Activated naive CD4-positive, alpha-beta T cell treated with anti-CD3 and anti-CD28 coated beads for 36 hours (primary cell): ENCODE results near the gene L3HYPDH. TPM values are rescaled to one million over a fixed set of nuclear protein-coding genes. Genes with fewer than 3 reads are reported as not detected.

ENCODE experiments used
- CTCF ChIA-PET: fragments of 350-600 bp; sonication (Branson Sonifier 250); formaldehyde crosslinking; loops from one replicate; lab custom pipeline; 2021; ENCODE audit warnings: antibody characterized with exemption; lab: Charles Lee
- DNase-seq: peaks from one replicate; pipeline ENCODE4 v3.0.0-alpha.2; 2020
- H3K27ac Mint-ChIP-seq: one replicate; pipeline ENCODE4 v1.8.0; 2021; ENCODE audit warnings: mild to moderate bottlenecking, mixed read lengths
- H3K27me3 Mint-ChIP-seq: one replicate; pipeline ENCODE4 v1.8.0; 2021; ENCODE audit warnings: low read depth, mixed read lengths
- H3K36me3 Mint-ChIP-seq: one replicate; pipeline ENCODE4 v1.8.0; 2021; ENCODE audit warnings: low read depth, mixed read lengths
- H3K4me1 Mint-ChIP-seq: one replicate; pipeline ENCODE4 v1.8.0; 2021; ENCODE audit warnings: low read depth, mixed read lengths
- H3K4me3 Mint-ChIP-seq: one replicate; pipeline ENCODE4 v1.8.0; 2021; ENCODE audit warnings: mild to moderate bottlenecking, moderate library complexity, mixed read lengths
- H3K9me3 Mint-ChIP-seq: one replicate; pipeline ENCODE4 v1.8.0; 2021; ENCODE audit warnings: mixed read lengths
- intact Hi-C: fragments of 100-400 bp; cut with micrococcal nuclease; formaldehyde crosslinking; loops from one replicate; pipeline ENCODE4 v1.15.1; 2023
- total RNA-seq, 2 experiments: library from RNA; stranded (reverse); gene quantifications; one replicate each; pipeline ENCODE4 v1.2.3, GENCODE V29; 2021

Gene L3HYPDH
- 1 to 10 TPM; 7.0 to 7.6 TPM for total RNA-seq

- DNase-seq: peak; percentile 98
- Mint-ChIP-seq H3K27me3 (no peaks in the 10 kb centered on the region), H3K4me1 (peaks cover 49% of the 10 kb centered on the region), H3K36me3 (peaks cover 14% of the 10 kb centered on the region), H3K4me3 (peak within 1 kb of the TSS; percentile 91), H3K9me3 (no peaks in the 10 kb centered on the region), H3K27ac (peak within 1 kb of the TSS; percentile 83)
- intact Hi-C loops: loop anchor here (1.0 to 10.0 kb wide), 11 partner anchors 20 to 1057 kb away; partner anchors contain the start of genes CCDC175, DAAM1, DACT1 and DHRS7
- CTCF ChIA-PET: interaction anchor here (0.6 to 2.5 kb wide), 6 partner anchors 12 to 93 kb away, joined by 3 to 17 read pairs (median 4); partner anchors contain the start of genes CCDC175 and GPR135
These were observed at the start of gene L3HYPDH, which contains the start of gene JKAMP for GRCh38 chr14:59483819-59484638. Gene L3HYPDH, minus strand, starts transcription at chr14:59484408. Its CDS starts 92 bp downstream, at chr14:59484316. Gene JKAMP, plus strand, starts transcription at chr14:59484517. Its CDS starts 73 bp downstream, at chr14:59484590.

GRCh38 chr14:59532419-59532818 is 48.2 kb upstream of the L3HYPDH start:
- Mint-ChIP-seq H3K4me1 (no peaks in the 10 kb centered on the region), H3K27me3 (peaks cover 16% of the 10 kb centered on the region), H3K9me3 (no peaks in the 10 kb centered on the region), H3K27ac (no peak overlapping the region), H3K4me3 (no peak overlapping the region), H3K36me3 (no peaks in the 10 kb centered on the region)
- DNase-seq: no peak
- CTCF ChIA-PET: no interaction called here
- intact Hi-C loops: no loop called here

GRCh38 chr14:59530349-59530748 is 46.1 kb upstream of the L3HYPDH start:
- CTCF ChIA-PET: no interaction called here
- H3K4me3 Mint-ChIP-seq: no peak overlapping the region
- no peaks in the 10 kb centered on the region for H3K9me3 Mint-ChIP-seq
- no peak overlapping the region for H3K27ac Mint-ChIP-seq
- DNase-seq: no peak
- intact Hi-C loops: no loop called here
- H3K27me3 Mint-ChIP-seq: peaks cover 18% of the 10 kb centered on the region
- no peaks in the 10 kb centered on the region for H3K36me3 Mint-ChIP-seq
- no peaks in the 10 kb centered on the region for H3K4me1 Mint-ChIP-seq

- Mint-ChIP-seq H3K27me3 (peaks cover 19% of the 10 kb centered on the region), H3K9me3 (no peaks in the 10 kb centered on the region), H3K4me3 (no peak overlapping the region), H3K4me1 (no peaks in the 10 kb centered on the region), H3K27ac (no peak overlapping the region), H3K36me3 (no peaks in the 10 kb centered on the region)
- no peak for DNase-seq
- intact Hi-C loops: no loop called here
- CTCF ChIA-PET: no interaction called here
These were observed 45.0 kb upstream of the L3HYPDH start for GRCh38 chr14:59529189-59529588.

- Mint-ChIP-seq H3K9me3 (no peaks in the 10 kb centered on the region), H3K27ac (no peak overlapping the region), H3K4me1 (no peaks in the 10 kb centered on the region), H3K4me3 (no peak overlapping the region), H3K27me3 (peaks cover 11% of the 10 kb centered on the region), H3K36me3 (no peaks in the 10 kb centered on the region)
- CTCF ChIA-PET: no interaction called here
- no peak for DNase-seq
- intact Hi-C loops: no loop called here
These were observed 36.0 kb upstream of the L3HYPDH start for GRCh38 chr14:59520224-59520623.

- CTCF ChIA-PET: interaction anchor here (1.1 kb wide), 1 partner anchor 65 kb away, joined by 4 read pairs; the partner anchor contains the start of gene CCDC175
- peak; percentile 13 for DNase-seq
- H3K36me3 Mint-ChIP-seq: no peaks in the 10 kb centered on the region
- H3K4me3 Mint-ChIP-seq: no peak overlapping the region
- H3K4me1 Mint-ChIP-seq: no peaks in the 10 kb centered on the region
- H3K27ac Mint-ChIP-seq: no peak overlapping the region
- peaks cover 20% of the 10 kb centered on the region for H3K27me3 Mint-ChIP-seq
- no peaks in the 10 kb centered on the region for H3K9me3 Mint-ChIP-seq
- intact Hi-C loops: loop anchor here (1.0 kb wide), 1 partner anchor 64 kb away; the partner anchor contains the start of gene CCDC175
These were observed 27.8 kb upstream of the L3HYPDH start for GRCh38 chr14:59511916-59512575.

- no peak for DNase-seq
- Mint-ChIP-seq H3K9me3 (no peaks in the 10 kb centered on the region), H3K27ac (no peak overlapping the region), H3K4me1 (no peaks in the 10 kb centered on the region), H3K4me3 (no peak overlapping the region), H3K36me3 (no peaks in the 10 kb centered on the region), H3K27me3 (peaks cover 15% of the 10 kb centered on the region)
- intact Hi-C loops: no loop called here
- CTCF ChIA-PET: interaction anchor here (0.6 to 0.7 kb wide), 2 partner anchors 232 to 1378 kb away, joined by 3 read pairs; no protein-coding TSS in a partner anchor
These were observed 26.8 kb upstream of the L3HYPDH start for GRCh38 chr14:59510966-59511365.

DNA sequence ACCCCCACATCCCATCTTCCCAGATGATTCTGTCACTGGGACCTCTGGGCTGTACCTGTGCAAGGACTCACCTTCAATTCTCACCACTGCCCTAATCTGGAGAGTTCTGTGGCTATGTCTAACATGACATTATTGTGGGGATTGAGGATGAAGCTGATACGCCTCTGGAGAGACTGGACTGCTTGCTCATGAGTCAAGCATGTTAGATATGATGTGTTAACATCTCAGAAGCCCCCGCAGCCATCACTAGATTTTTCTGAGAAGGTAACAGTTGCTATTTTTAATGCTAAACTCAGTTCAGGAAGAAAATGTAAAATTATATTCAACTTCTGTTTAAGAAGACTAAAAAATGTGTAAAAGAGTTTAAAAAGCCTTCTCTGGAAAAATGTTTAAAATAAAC is 25.8 kb upstream of the L3HYPDH start:
- Mint-ChIP-seq H3K36me3 (no peaks in the 10 kb centered on the region), H3K9me3 (no peaks in the 10 kb centered on the region), H3K27me3 (peaks cover 11% of the 10 kb centered on the region), H3K4me3 (no peak overlapping the region), H3K27ac (no peak overlapping the region), H3K4me1 (no peaks in the 10 kb centered on the region)
- intact Hi-C loops: no loop called here
- CTCF ChIA-PET: interaction anchor here (1.5 kb wide), 1 partner anchor 67 kb away, joined by 11 read pairs; the partner anchor contains the start of gene CCDC175
- DNase-seq: no peak

DNA sequence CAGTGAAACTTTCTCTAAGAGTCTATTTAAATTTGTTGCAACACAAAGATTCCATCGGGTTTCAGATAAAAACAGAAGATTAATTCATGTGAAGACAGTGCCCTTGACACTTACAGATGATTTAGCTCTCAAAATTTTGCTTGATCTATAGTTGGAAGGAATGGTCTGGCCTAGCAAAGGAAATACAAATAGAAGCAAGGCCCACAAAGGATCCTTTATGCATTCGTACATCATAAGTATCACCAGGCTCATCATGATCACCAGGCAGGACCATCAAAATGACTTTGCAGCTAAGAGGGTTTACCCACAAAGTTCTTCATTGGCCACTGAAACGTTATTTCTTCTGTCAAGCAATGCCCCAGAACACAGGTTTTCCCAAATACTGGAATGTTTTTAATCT is 24.9 kb upstream of the L3HYPDH start:
- no peaks in the 10 kb centered on the region for H3K36me3 Mint-ChIP-seq

DNA sequence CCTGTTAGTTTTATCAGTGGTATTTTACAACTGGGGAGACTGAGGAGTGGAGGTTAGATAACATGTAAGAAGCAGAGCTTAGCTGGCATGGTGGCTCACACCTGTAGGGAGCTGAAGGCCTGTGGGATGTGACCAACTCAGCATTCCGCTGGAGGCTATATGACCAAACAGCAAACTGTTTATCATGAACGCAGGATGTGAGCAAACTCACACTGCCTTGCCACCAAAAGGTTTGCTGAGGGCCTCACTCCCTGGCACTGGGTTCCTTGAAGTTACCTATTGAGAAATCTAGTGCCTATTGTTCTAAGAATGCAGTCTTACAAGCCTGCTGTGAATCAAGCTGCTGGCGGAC is 23.5 kb upstream of the L3HYPDH start:
- Mint-ChIP-seq H3K4me1 (peaks cover 7% of the 10 kb centered on the region), H3K36me3 (no peaks in the 10 kb centered on the region), H3K27ac (no peak overlapping the region), H3K27me3 (peaks cover 5% of the 10 kb centered on the region), H3K9me3 (no peaks in the 10 kb centered on the region), H3K4me3 (no peak overlapping the region)
- CTCF ChIA-PET: interaction anchor here (0.6 to 2.4 kb wide), 9 partner anchors 9 to 677 kb away, joined by 3 to 41 read pairs (median 4); partner anchors contain the start of genes CCDC175, JKAMP and L3HYPDH
- no peak for DNase-seq
- intact Hi-C loops: loop anchor here (1.0 to 2.0 kb wide), 3 partner anchors 69 to 677 kb away; partner anchors contain the start of gene CCDC175

More for the DNA sequence above, 24.9 kb upstream of the L3HYPDH start:
- no peak overlapping the region for H3K4me3 Mint-ChIP-seq
- CTCF ChIA-PET: interaction anchor here (1.5 to 1.7 kb wide), 2 partner anchors 26 to 68 kb away, joined by 3 to 11 read pairs; partner anchors contain the start of gene CCDC175
- DNase-seq: no peak
- H3K27me3 Mint-ChIP-seq: peaks cover 8% of the 10 kb centered on the region
- intact Hi-C loops: no loop called here
- peaks cover 5% of the 10 kb centered on the region for H3K4me1 Mint-ChIP-seq
- H3K9me3 Mint-ChIP-seq: no peaks in the 10 kb centered on the region
- H3K27ac Mint-ChIP-seq: no peak overlapping the region

- CTCF ChIA-PET: interaction anchor here (0.6 to 2.4 kb wide), 14 partner anchors 8 to 843 kb away, joined by 3 to 41 read pairs (median 4); partner anchors contain the start of genes CCDC175, JKAMP and L3HYPDH
- Mint-ChIP-seq H3K4me3 (no peak overlapping the region), H3K27ac (no peak overlapping the region)
These were observed 23.0 kb upstream of the L3HYPDH start for GRCh38 chr14:59507063-59507751.

More at GRCh38 chr14:59507063-59507751, 23.0 kb upstream of the L3HYPDH start:
- peak; percentile 74 for DNase-seq
- intact Hi-C loops: loop anchor here (1.0 to 2.0 kb wide), 3 partner anchors 69 to 678 kb away; partner anchors contain the start of gene CCDC175
- Mint-ChIP-seq H3K36me3 (peaks cover 1% of the 10 kb centered on the region), H3K9me3 (no peaks in the 10 kb centered on the region), H3K27me3 (peaks cover 4% of the 10 kb centered on the region), H3K4me1 (peaks cover 7% of the 10 kb centered on the region)
